Measurements from ENCODE around the gene RGS10. TPM values are rescaled to one million over a fixed set of nuclear protein-coding genes. Genes with fewer than 3 reads are reported as not detected.

Gene RGS10
- total RNA-seq, 1 experiment from 2014 or later, result 10.6 TPM

DNA sequence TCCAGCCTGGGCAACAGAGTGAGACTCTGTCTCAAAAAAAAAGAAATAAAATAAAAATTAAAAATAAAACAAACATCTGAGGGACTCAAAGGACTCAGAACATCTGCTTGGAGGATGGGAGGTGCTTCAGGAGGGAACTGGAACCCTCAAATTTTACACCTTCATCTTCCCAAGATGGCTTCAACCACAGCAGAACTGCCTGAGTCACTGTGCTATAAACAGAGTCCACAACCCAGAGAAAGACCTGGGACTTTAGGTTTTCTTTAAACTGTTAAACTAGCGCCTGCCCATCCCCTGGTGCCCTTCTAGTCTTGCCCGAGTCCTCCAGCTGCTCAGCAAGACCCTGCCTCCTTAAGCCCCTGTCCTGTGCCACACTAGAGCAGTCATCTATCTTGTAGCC lies 40.8 kb downstream of the RGS10 start:
- no peak overlapping the region for H3K4me2 ChIP-seq (ENCODE audit: insufficient read depth, insufficient read length, low read length)
- H3K27ac Mint-ChIP-seq, result no peak overlapping the region
- no peak overlapping the region for H3K14ac ChIP-seq (ENCODE audit: insufficient read depth, low read length)
- H3K9me3 Mint-ChIP-seq, result no peaks in the 10 kb centered on the region
- H2AFZ ChIP-seq (ENCODE audit: low read length), result no peak overlapping the region
- WGBS (ENCODE audit: extremely low coverage, insufficient read length, low lambda C conversion rate), result no CpG with 5 or more reads among the region's 2 CpGs
- DNase-seq, result no peak
- H3K18ac ChIP-seq (ENCODE audit: insufficient read length, low read depth, low read length), result no peak overlapping the region
- H3K56ac ChIP-seq (ENCODE audit: insufficient read length, low read depth, low read length), result no peak overlapping the region
- H2BK12ac ChIP-seq (ENCODE audit: insufficient read length, low read depth, low read length), result no peak overlapping the region
- H3K4me3 Mint-ChIP-seq, result no peak overlapping the region; a peak in 1 of 5 replicates
- no peak overlapping the region for H4K91ac ChIP-seq (ENCODE audit: insufficient read length, low read depth, low read length)
- TF ChIP-seq, protein P1, sequence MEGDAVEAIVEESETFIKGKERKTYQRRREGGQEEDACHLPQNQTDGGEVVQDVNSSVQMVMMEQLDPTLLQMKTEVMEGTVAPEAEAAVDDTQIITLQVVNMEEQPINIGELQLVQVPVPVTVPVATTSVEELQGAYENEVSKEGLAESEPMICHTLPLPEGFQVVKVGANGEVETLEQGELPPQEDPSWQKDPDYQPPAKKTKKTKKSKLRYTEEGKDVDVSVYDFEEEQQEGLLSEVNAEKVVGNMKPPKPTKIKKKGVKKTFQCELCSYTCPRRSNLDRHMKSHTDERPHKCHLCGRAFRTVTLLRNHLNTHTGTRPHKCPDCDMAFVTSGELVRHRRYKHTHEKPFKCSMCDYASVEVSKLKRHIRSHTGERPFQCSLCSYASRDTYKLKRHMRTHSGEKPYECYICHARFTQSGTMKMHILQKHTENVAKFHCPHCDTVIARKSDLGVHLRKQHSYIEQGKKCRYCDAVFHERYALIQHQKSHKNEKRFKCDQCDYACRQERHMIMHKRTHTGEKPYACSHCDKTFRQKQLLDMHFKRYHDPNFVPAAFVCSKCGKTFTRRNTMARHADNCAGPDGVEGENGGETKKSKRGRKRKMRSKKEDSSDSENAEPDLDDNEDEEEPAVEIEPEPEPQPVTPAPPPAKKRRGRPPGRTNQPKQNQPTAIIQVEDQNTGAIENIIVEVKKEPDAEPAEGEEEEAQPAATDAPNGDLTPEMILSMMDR (conservative IDR thresholded peaks at IDR 0.05), result no peak
- H4K20me1 ChIP-seq (ENCODE audit: control insufficient read depth, insufficient read depth, insufficient read length), result no peaks in the 10 kb centered on the region
- H3T11ph ChIP-seq (ENCODE audit: low read length), result no peak overlapping the region
- H3K4ac ChIP-seq (ENCODE audit: low read depth, low read length), result no peak overlapping the region
- no peaks in the 10 kb centered on the region for H3K23me2 ChIP-seq (ENCODE audit: insufficient read length, low read depth, low read length, poor library complexity, severe bottlenecking)
- H2AK5ac ChIP-seq (ENCODE audit: insufficient read length, low read length), result no peak overlapping the region
- no peaks in the 10 kb centered on the region for H3K9me3 ChIP-seq (ENCODE audit: control insufficient read depth, low read depth, low read length)
- no peaks in the 10 kb centered on the region for H3K79me2 ChIP-seq (ENCODE audit: insufficient read depth, low read length)
- H3K36me3 Mint-ChIP-seq (ENCODE audit: insufficient read depth in 1 of 3, low read depth in 3 of 3), result no peaks in the 10 kb centered on the region; a peak in 1 of 7 replicates
- no peaks in the 10 kb centered on the region for H3K79me1 ChIP-seq (ENCODE audit: insufficient read depth, low read depth, low read length, poor library complexity, severe bottlenecking)
- no peaks in the 10 kb centered on the region for H3K4me1 ChIP-seq (ENCODE audit: insufficient read depth, low read length)
- H2BK20ac ChIP-seq (ENCODE audit: low read depth, low read length, poor library complexity, severe bottlenecking), result no peak overlapping the region
- H3K27me3 ChIP-seq (ENCODE audit: insufficient read depth, low read length), result no peaks in the 10 kb centered on the region
- no peak overlapping the region for H3K23ac ChIP-seq (ENCODE audit: insufficient read length, low read depth, low read length)
- no peak overlapping the region for H4K8ac ChIP-seq (replicated peaks; ENCODE audit: insufficient read length, low read depth, low read length)
- H4K5ac ChIP-seq (ENCODE audit: insufficient read length, low read depth, low read length), result no peak overlapping the region
- peaks cover 14% of the 10 kb centered on the region for H3K27me3 Mint-ChIP-seq (ENCODE audit: low read depth)
- H2BK120ac ChIP-seq (ENCODE audit: low read depth, low read length, poor library complexity, severe bottlenecking), result no peak overlapping the region
- no peak overlapping the region for H2BK15ac ChIP-seq (ENCODE audit: low read depth, low read length)
- no peak overlapping the region for H3K27ac ChIP-seq (ENCODE audit: insufficient read length, low read depth, low read length)
- H3K4me1 Mint-ChIP-seq, result peaks cover 0 to 13% of the 10 kb centered on the region in 2 experiments; a peak in 3 of 4 replicates
- no peak overlapping the region for H2BK5ac ChIP-seq (ENCODE audit: insufficient read length, low read length)
- H3K9ac ChIP-seq (ENCODE audit: extremely low read depth, insufficient read length, low read length), result no peak overlapping the region
